NOMO-1 treated with dmso at 0.1 percent for 144 hours (cell line): ENCODE data around the gene RIPOR1.

Experiments used
- DNase-seq: peaks from one replicate; lab custom pipeline; 2025; ENCODE audit not compliant: unreplicated experiment; lab: John Stamatoyannopoulos, UW

The RIPOR1 gene

DNA sequence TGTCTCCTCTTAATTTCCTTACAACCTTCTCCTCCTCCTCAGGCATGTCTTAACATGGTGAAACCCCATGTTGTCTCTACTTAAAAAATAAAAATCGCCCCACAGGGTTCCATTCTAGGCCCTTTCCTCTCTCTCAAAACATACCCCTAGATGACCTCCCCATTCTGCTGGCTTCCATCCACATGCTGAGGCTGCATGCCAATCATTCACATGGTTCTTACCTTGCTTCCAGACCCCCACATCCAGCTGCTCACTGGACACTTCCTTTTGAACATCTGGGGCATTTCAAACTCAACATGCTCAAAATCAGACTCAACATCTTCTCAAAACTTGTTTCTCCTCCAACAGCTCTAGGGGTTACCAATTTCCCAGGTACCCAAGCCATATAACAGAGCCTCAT, 21.3 kb downstream of the RIPOR1 start:
- no peak for DNase-seq

DNA sequence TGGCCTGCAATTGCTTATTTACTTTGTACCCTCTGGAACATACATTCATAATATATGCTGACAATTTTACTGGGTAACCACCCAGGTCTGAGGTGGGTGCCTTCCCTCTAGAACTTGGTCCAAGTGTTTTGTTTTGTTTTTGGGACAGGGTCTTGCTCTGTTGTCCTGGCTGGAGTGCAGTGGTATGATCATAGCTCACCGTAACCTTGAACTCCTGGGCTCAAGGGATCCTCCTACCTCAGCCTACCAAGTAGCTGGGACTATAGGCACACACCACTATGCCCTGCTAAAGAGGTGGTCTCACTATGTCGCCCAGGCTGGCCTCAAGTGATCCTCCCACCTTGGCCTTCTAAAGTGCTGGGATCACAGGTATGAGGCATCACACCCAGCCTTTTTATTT, 22.5 kb downstream of the RIPOR1 start:
- DNase-seq, result no peak

DNA sequence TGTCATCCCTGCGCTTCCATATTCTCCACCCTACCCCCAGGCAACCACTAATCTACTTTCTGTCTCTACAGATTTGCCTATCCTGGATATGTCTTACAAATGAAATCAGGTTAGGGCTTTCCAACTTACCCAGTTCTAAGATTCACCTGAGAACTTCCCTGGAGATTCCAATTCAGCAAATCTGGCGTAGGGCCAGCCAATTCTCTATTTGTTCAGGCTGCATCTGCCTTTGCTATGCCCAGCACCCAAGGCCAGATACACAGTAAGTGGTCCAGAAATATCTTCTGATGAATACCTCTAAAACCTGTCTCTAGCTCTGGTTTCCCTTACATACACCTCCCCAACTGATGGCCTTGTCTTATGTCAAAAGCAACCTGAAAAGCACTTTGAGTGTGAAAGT, 23.3 kb downstream of the RIPOR1 start:
- no peak for DNase-seq

DNA sequence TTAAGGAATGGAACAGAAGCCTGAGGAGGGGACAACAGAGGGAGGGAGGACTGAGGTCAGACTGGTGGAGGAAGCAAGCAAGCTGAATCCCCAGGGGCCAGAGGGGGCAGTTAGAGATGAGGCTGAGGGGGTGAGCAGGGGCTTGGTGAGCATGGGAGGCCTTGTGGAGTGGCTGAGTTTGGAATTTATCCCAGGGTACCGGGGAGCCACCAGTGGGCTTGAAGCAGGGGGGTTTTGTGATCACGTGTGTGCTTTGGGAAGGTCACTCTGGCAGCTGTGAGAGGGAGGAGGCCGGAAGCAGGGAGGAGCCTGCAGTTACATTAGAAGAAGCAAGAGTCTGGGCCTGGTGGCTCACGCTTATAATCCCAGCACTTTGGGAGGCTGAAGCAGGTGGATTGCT, 23.8 kb downstream of the RIPOR1 start:
- no peak for DNase-seq

DNA sequence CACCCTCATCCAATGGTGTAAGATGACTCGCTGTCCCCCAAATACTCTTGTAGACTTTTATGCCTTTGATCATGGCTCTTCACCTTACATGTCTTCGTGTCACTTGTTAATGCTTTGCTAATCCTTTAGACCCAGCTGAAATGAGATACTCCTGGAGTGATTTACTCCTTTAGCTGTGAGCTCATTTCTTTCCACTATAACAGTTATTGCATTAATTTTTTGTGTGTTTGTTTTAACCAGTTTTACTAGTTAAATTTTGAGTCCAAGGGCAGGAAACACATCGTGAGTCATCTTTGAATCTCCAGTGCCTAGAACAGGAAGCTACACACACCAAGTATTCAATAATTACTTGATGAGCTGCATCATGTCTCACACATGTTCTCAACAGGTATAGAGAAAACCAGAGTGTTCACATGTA, 27.2 kb downstream of the RIPOR1 start:
- DNase-seq, result peak; percentile 53

DNA sequence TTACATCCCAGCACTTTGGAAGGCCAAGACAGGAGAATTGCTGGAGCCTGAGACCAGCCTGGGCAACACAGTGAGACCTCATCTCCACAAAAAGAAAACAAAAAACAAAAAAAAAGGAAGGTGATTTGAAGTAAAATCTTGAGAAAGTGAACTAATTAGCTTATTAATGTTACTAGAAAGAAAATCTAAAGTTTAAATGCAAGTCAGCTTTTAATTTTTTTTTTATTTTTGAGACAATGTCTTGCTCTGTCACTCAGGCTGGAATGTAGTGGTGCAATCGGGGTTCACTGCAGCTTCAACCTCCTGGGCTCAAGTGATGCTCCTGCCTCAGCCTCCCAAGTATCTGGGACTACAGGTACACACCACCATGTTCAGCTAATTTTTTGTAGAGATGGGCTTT, 30.2 kb downstream of the RIPOR1 start:
- DNase-seq, result no peak

DNA sequence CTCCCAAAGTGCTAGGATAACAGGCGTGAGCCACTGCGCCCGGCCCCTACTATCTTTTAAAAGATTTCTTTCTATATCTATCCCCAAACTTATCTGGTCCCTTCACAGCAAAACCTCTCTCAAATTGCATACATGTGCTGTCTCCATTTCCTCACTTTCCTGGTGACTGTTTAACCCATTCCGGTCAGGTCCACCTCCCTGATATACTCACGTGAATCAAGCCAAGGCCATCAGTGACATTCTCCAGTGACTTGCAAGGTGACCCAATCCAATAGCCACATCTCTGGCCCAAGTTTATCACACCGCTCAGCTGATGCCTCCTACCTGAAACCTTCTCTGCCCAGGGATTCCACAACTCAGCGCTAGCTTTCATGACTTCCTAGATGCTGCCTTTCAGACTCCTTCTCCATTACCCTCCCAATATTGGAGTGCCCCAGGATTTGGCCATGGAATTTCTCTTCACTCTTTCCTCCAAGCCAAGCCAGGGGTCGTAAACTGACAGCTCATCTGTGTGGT, 32.3 kb downstream of the RIPOR1 start:
- no peak for DNase-seq

DNA sequence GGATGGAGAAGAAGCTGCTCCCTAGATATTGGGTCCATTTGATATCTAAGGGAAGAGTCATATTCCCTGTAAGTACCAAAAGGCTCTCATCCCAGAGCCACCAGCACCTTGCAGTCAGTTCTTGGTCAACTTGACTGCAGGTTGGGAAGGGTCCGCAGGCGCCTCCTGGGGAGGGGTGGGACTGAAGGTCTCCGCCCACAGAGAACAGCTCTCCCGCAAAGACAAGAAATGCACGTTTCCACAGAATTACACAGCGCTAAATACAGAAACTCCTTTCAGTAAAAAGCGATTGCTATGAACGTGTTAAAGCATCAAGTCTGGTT, 32.8 kb downstream of the RIPOR1 start:
- DNase-seq, result no peak

DNA sequence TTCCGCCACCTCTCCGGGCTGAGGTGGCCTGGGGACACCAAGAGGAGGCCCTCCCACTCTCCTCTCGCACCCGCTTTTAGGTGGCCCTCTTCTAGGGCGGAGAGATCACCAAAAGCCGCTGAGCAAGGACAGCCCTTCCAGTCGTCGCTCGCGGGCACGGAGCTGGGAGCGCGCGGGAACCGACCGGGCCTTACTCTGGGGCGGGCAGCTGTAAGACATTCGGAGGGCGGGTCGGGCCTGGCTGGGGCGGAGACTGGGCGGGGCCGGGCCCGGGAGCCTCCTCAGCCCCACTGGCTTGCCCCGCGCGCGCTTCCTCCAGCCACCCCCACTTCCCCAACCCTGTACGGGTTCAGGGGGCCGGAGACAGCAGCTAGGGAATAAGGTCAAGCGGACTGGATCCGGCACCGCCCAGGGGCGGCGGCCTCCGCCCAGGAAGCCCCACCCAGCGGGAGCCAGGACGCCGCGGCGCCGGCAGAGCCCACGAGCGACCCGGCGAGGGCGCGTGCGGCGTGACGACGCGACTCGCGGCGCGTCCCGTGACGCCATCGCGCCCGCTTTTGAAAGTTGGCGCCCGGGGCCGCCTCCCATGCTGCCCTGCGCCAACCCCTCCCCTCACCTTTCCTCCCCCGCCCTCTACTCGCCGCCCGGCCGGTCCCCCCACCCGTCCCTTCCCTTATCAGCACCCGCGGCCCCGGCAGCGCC, 33.3 kb downstream of the RIPOR1 start:
- peak; percentile 99 for DNase-seq

DNA sequence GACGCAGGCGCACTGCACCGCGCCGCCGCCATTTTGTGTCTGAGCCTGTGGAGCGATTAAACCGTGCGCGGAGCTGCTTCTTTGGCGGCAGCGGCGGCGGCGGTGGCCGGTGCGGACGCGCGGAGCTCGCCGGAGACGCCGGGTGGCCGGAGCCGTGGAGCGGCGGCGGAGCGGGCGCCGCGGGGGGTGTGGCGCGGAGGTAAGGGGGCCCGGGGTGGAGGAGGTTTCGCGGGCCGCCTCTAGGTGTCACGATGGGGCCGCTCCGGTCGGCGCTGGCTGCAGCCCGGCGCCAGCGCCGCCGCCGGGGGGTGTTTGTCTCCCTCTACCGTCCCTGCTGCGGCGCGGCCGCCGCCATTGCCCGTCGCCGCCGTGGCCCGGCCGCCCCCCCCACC, 33.9 kb downstream of the RIPOR1 start, which contains the start of gene CTCF:
Gene CTCF (plus strand): TSS at position 1 of the 392 bp plus-strand sequence. CDS start 48,307 bp downstream, outside the sequence.
- peak; percentile 56 for DNase-seq

DNA sequence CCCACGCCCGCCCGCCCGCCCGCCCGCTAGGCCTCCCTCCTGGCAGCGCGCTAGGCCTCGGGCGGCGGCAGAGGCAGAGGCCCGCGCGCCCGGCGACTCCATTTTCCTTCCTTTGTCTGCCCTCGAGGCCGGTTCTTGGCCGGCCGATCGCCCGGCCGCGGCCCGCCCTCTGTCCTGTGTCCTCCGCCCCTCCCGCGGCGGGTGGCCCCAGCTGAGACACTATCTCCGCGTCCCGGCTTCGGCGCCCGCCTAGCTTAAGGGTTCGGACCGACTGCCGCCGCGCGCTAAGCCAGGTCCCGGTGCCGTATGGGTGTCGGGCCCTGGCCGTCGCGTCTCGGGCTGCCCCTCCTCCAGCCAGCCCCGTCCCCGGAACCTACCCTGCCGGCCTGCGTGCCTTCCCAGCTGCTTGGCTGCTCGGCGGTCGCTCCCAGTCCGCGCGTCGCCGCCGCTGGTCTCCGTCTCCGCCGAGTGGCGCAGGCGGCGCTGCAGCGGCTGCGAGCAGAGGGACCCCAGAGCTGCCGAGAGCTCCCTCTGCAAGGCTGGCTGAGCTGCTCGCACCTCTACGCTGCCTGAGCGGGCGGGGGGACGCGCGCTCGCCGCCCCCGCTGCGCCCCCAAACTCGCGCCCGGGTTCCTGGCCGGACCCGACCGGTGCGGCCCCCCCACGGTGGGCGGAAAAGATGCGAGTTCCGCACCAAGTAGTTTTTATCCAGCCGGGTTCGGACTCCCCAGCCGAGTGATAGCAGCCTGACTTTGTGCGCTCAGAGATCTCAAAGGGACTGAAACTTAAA, 34.5 kb downstream of the RIPOR1 start:
- peak; percentile 51 for DNase-seq

DNA sequence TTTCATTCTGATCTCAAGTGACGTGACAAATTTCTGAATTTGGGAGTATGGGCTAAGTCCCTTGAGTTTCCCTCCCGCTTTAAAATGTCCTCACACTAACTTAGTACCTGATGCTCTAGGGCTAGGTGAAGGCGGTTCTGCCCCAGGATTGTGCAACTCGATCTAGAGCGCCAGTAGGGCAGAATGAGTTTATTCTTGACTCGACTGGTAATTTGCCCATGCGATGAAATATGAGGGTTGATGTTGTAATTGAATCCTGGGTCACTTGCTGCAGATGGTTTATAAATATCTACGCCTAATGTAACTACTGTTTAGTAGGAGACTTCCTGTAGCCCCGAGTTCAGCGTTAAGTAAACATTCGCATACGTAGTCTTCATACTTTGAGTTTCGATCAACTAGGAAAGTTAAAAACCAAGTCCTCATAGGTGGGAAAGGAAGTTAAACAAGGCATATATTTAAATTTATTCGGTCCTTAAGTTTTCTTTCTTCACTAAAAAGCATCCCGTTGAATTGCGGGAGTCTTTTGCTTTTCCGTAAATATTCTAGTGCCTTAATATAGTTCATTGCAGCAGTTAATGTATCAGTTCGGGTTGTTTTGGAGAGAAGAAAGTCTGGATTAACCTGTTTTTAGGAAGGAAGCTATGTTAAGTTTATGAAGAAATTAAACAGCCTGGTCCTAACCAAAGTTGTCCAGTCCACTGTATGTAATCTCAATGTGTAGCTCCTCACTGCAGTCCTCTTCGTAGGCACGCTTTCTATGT, 35.3 kb downstream of the RIPOR1 start:
- DNase-seq, result peak; percentile 73

DNA sequence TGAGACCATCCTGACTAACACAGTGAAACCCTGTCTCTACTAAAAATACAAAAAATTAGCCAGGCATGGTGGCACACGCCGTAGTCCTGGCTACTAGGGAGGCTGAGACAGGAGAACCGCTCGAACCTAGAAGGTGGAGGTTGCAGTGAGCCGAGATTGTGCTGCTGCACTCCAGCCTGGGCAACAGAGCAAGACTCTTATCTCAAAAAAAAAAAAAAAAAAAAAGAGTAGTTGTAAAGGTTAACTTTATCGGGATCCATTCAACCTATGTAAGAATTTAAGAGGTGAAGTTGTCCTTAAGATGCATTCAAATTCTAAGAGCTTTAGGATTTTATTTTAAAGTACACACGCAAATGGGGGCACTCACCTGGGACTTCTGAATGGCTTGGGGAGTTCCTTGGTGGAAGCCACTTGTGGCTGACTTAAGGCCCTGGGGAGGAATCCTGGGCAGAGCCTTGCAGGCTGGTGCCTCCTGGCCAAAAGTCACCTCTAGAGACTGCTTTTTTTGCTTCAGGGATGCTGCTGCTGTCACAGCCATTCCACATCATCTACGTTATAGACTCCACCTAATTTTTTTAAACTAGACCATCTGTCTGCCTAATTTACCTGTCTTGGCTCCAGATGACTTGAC, 37.0 kb downstream of the RIPOR1 start:
- no peak for DNase-seq

DNA sequence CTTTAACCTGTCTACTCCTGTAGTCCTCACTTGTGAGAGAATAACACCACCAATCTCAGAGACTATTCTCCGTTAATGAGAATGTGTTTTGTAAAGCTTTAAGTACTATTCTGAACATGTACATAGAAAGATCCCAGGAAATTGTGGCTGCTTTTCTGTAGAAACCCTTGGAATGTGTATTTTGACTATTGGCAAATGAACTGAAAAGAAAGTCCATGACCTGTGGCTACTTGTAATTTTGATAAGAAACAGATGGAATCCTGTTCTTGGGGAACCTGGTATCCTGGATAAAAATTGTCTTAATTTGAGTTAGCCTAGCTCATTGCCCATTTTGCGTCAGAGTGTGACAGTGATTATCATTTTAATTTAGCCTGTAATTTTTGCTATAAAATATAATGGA, 42.8 kb downstream of the RIPOR1 start:
- no peak for DNase-seq

DNA sequence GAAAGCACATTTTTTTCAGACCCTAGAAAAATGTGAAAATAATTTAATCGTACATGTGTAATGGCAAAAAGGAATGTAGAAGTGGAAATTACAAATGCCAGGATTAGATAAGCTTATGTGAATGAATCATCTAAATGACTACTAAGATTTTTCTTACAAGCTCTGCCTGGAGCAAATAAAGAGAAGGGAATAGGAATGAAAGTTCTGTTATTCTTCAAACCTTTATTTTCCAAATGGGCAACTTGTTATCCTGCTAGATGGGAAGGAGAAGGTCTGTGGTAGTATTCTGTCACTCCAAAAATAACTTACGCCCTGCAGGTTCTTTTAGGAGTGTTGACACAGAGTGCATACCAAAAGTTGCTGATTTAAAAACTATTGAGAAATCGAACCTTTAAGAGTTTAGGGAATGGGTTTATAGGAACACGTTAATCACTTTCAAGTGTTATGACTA, 43.4 kb downstream of the RIPOR1 start:
- no peak for DNase-seq

DNA sequence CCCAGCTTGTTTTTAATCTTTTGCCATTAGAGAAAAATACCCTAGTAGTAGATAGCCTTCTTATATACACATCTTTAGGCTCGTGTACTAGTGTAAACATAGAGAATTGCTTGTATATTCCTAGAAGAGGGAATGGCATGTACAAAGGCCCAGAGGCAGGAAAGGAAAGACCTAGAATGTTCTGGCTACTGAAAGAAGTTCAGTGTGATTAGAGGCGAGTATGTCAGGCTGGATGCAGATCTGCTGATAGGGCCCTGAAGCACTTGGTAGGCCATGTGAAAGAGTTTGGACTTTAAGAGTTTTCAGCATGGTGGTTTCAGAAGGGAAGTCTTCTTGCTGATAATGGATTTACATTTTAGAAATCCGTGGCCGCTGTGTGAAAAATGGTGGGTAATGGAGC, 51.1 kb downstream of the RIPOR1 start:
- DNase-seq, result no peak

DNA sequence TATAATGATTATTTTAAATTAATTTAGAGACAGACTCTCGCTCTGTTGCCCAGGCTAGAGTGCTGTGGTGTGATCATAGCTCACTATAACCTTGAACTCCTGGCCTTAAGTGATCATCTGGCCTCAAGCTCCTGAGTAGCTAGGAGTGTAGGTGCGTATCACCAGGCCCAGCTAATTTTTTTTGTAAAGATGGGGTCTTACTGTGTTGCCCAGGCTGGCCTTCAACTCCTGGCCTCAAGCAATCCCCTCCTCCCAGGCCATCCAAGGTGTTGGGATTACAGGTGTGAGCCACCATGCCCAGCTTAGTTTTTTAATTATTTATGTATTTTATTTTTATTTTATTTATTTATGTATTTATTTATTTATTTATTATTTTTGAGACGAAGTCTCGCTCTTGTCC, 51.6 kb downstream of the RIPOR1 start:
- no peak for DNase-seq

DNA sequence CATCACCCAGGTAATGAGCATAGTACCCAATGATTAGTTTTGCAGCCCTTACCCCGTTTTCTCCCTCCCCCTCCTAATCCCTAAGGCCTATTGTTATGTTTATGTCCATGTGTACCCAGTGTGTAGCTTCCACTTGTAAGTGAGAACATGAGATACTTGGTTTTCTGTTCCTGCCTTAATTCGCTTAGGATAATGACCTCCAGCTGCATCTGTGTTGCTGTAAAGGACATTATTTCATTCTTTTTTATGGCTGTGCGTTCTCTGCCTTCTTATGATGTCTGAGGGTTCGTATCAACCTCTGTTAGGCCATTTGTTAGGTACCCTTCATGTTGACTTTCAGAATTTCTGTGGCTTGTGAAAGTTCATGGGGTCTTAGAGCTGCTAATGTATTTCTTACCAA, 64.7 kb downstream of the RIPOR1 start:
- no peak for DNase-seq

DNA sequence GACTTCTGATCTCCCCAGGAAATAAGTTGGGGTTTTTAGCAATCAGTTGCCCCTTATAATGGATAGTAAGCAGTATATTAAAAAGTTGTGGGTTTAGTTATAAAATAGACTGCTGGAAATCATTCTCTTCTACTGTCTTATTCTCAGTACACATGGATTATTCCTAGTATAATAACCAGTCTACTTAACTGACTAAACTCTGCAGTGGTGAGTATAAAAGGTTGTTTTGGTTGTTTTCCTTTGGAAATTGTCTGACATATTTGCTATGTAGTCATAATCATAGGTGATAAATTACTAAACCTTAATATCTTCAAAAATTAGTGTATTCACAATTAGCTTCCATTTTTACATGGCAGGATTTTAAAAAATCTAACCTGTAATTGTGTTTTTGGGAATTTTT, 65.1 kb downstream of the RIPOR1 start:
- DNase-seq, result no peak

DNA sequence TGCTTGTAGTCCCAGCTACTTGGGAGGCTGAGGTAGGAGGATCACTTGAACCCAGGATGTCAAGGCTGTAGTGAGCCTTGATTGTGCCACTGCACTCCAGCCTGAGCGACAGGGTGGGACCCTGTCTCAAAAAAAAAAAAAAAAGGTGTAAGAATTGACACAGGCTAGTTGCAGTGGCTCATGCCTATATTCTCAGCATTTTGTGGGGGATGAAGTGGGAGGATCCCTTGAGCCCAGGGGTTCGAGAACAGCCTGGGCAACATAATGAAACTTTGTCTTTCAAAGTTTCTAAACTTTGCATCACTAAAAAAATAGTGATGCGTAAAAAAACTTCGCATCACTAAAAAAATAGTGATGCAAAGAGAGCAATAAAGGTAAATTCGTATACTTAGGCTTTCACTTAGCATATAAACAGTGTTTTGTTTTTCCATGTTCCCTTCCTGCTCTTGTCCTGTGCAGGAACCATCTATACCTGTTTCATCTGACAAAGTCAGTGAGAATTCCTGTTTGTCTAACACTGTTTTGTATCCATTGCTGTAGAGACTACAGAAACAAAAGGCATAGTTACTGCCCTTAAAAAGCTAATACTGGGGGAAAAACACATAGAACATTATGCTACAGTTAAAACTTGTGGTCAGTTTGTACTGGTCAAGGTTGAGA, 65.8 kb downstream of the RIPOR1 start:
- no peak for DNase-seq

DNA sequence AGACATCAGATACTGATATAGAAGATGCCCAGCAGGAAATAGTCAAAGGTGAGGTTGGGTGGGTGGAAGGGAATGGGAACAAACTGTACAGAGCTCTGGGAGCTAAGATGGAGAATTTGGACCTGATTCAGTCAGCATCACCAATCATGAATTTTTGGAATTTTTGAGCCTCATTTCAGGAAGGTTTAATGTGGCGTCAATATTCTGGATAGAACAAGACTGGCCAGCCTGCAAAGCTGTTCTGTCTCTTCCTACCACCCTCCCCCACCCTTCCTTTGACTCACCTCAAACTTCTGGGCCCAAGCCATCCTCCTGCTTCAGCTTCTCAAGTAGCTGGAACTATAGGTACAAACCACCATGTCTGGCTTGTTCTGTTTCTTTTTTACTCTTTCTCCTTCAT, 66.3 kb downstream of the RIPOR1 start:
- no peak for DNase-seq
